ENCODE data around the gene AIM2. TPM values are rescaled to one million over a fixed set of nuclear protein-coding genes. Genes with fewer than 3 reads are reported as not detected.
A peak's percentile ranks its signal among the peaks of the same experiment; 100 is the strongest.

The AIM2 gene
- total and polyA plus RNA-seq, 10 of the 15 experiments (the other 5 are each of a cell fraction or from before 2014, with no cell fraction given): 7.9 to 35.7 (median 12.8) TPM

- TF ChIP-seq ZNF687 (IDR thresholded peaks at IDR 0.05) (peak; percentile 97), ELK1 (IDR thresholded peaks at IDR 0.05; ENCODE audit: low read depth, low read length) (no peak), ZSCAN29 (IDR thresholded peaks at IDR 0.05) (no peak), NRF1 (conservative IDR thresholded peaks at IDR 0.05; ENCODE audit: low read depth, low read length) (no peak), NFYB (IDR thresholded peaks at IDR 0.05; ENCODE audit: insufficient read depth, low read depth, low read length) (no peak), SRF (IDR thresholded peaks at IDR 0.05; ENCODE audit: low read depth in 2 of 2, low read length in 2 of 2) (no peak), JUND (IDR thresholded peaks at IDR 0.05; ENCODE audit: low read depth, low read length) (0 out of 2 replicates have a peak, but pooled peaks have one; percentile 12), BRCA1 (IDR thresholded peaks at IDR 0.05; ENCODE audit: low read depth, low read length) (no peak), ATF7 (IDR thresholded peaks at IDR 0.05; ENCODE audit: low read depth) (peak; percentile 81), YY1 (IDR thresholded peaks at IDR 0.05; ENCODE audit: low read depth, low read length) (peak; percentile 27; the same call in 1 of the 2 replicates), NBN (IDR thresholded peaks at IDR 0.05) (peak; percentile 75; the same call in 1 of the 2 replicates), TARDBP (IDR thresholded peaks at IDR 0.05; ENCODE audit: borderline replicate concordance) (no peak), HDAC6 (IDR thresholded peaks at IDR 0.05; ENCODE audit: unreplicated experiment) (no peak), LARP7 (IDR thresholded peaks at IDR 0.05) (no peak), BHLHE40 (IDR thresholded peaks at IDR 0.05; ENCODE audit: borderline replicate concordance in 1 of 2, low read depth in 2 of 2, low read length in 1 of 2) (peak; percentile 77 to 84; a peak in 3 of 4 replicates), RAD21 (IDR thresholded peaks at IDR 0.05; ENCODE audit: insufficient read depth, low read depth, low read length) (no peak), FOXM1 (IDR thresholded peaks at IDR 0.05; ENCODE audit: low read depth, low read length) (no peak), ZBTB4 (CRISPR knock-in tag; IDR thresholded peaks at IDR 0.05) (no peak), FOS (IDR thresholded peaks at IDR 0.05; ENCODE audit: borderline replicate concordance, extremely low read depth, insufficient read length) (no peak), EED (IDR thresholded peaks at IDR 0.05; ENCODE audit: low read depth) (0 out of 2 replicates have a peak, but pooled peaks have one; percentile 14), TBL1XR1 (IDR thresholded peaks at IDR 0.05; ENCODE audit: low read depth, low read length) (no peak), CBX3 (IDR thresholded peaks at IDR 0.05; ENCODE audit: borderline replicate concordance, low read depth) (no peak), EGR1 (IDR thresholded peaks at IDR 0.05; ENCODE audit: borderline replicate concordance in 1 of 2, low read depth in 2 of 2, low read length in 2 of 2) (no peak)
Measured at GRCh38 chr1:159015440-159015909, 61.1 kb downstream of the AIM2 start (continued).

All from GM12878 (cell line).